HG02884 (cell line): ENCODE results near the gene SMIM45.

Source experiments
- ATAC-seq: cut with Tn5 transposase; IDR thresholded peaks from one replicate; pipeline ENCODE4 v1.9.1; 2021; ENCODE audit warnings: mild to moderate bottlenecking, moderate library complexity; ENCODE audit not compliant: unreplicated experiment

The SMIM45 gene

GRCh38 chr22:41951898-41952474 is at the start of gene SMIM45:
Gene SMIM45 (plus strand): TSS chr22:41952150.
- ATAC-seq: no peak

GRCh38 chr22:41902932-41903421 is 49.0 kb upstream of the SMIM45 start:
- no peak for ATAC-seq

GRCh38 chr22:41904450-41905410 is 47.2 kb upstream of the SMIM45 start:
- no peak for ATAC-seq

- ATAC-seq: no peak
Measured at GRCh38 chr22:41905411-41906202, 46.3 kb upstream of the SMIM45 start.

- ATAC-seq: no peak
Measured at GRCh38 chr22:41906822-41907221, 45.1 kb upstream of the SMIM45 start.

- ATAC-seq: no peak
Measured at GRCh38 chr22:41907436-41908401, 44.2 kb upstream of the SMIM45 start.

- no peak for ATAC-seq
Measured at GRCh38 chr22:41908411-41909309, 43.3 kb upstream of the SMIM45 start.

- no peak for ATAC-seq
Measured at GRCh38 chr22:41909310-41910049, 42.5 kb upstream of the SMIM45 start.

GRCh38 chr22:41910050-41911000 is 41.6 kb upstream of the SMIM45 start:
- no peak for ATAC-seq

- ATAC-seq: no peak
Measured at GRCh38 chr22:41911001-41911611, 40.8 kb upstream of the SMIM45 start.

- ATAC-seq: no peak
Measured at GRCh38 chr22:41912338-41913039, 39.5 kb upstream of the SMIM45 start.

- no peak for ATAC-seq
Measured at GRCh38 chr22:41913040-41913719, 38.8 kb upstream of the SMIM45 start.

GRCh38 chr22:41913842-41914534 is 38.0 kb upstream of the SMIM45 start:
- ATAC-seq: no peak

- no peak for ATAC-seq
Measured at GRCh38 chr22:41914611-41915034, 37.3 kb upstream of the SMIM45 start.
